HepG2 (cell line): Measurements from ENCODE around the gene RPS6KA2. TPM values are rescaled to one million over a fixed set of nuclear protein-coding genes. Genes with fewer than 3 reads are reported as not detected.

ENCODE experiments used
- BRCA1 ChIP-seq: sonication (generic); formaldehyde crosslinking; IDR thresholded peaks from 2 replicates; pipeline ENCODE4 v1.4.0; 2020; ENCODE audit warnings: missing genetic modification reagents
- DMAP1 ChIP-seq: IDR thresholded peaks from 2 replicates; pipeline ENCODE4 v1.6.1; 2016
- FOXC1 ChIP-seq: sonication (generic); formaldehyde crosslinking; IDR thresholded peaks from 2 replicates; pipeline ENCODE4 v1.8.0; 2022; ENCODE audit warnings: mild to moderate bottlenecking, missing genetic modification reagents, borderline replicate concordance
- HOXA9 ChIP-seq: sonication (generic); formaldehyde crosslinking; IDR thresholded peaks from 2 replicates; pipeline ENCODE4 v1.8.1; 2022; ENCODE audit warnings: missing genetic modification reagents, mild to moderate bottlenecking, moderate library complexity, borderline replicate concordance
- KAT7 ChIP-seq: IDR thresholded peaks from 2 replicates; pipeline ENCODE4 v1.6.1; 2018; ENCODE audit warnings: borderline replicate concordance, missing compliant biosample characterization
- KDM4B ChIP-seq: sonication (generic); formaldehyde crosslinking; IDR thresholded peaks from 2 replicates; pipeline ENCODE4 v1.4.0; 2020; ENCODE audit warnings: missing genetic modification reagents
- NFKB2 ChIP-seq: sonication (generic); formaldehyde crosslinking; IDR thresholded peaks from 2 replicates; pipeline ENCODE4 v1.4.0; 2020; ENCODE audit warnings: missing genetic modification reagents, borderline replicate concordance
- RBM39 ChIP-seq: fragments of 200-400 bp; formaldehyde crosslinking; IDR thresholded peaks from one replicate; pipeline ENCODE4 v1.6.1; 2018; ENCODE audit warnings: antibody characterized with exemption, mild to moderate bottlenecking, low read depth, low read length; ENCODE audit not compliant: poor library complexity, severe bottlenecking
- SSRP1 ChIP-seq: IDR thresholded peaks from 2 replicates; pipeline ENCODE4 v1.6.1; 2016; ENCODE audit warnings: control low read depth
- ZFP82 ChIP-seq: sonication (generic); formaldehyde crosslinking; IDR thresholded peaks from 2 replicates; pipeline ENCODE4 v1.5.1; 2020; ENCODE audit warnings: mild to moderate bottlenecking, missing genetic modification reagents, borderline replicate concordance
- ZNF20 ChIP-seq: sonication (generic); formaldehyde crosslinking; IDR thresholded peaks from 2 replicates; pipeline ENCODE4 v1.4.0; 2020; ENCODE audit warnings: mild to moderate bottlenecking, moderate library complexity, missing genetic modification reagents
- ZNF207 ChIP-seq: fragments of 450-650 bp; IDR thresholded peaks from 2 replicates; pipeline ENCODE4 v1.6.1; 2016; ENCODE audit warnings: antibody characterized with exemption, borderline replicate concordance
- ZNF256 ChIP-seq: sonication (generic); formaldehyde crosslinking; conservative IDR thresholded peaks from 2 replicates; pipeline ENCODE4 v1.4.0; 2020; ENCODE audit warnings: missing genetic modification reagents
- ZNF33A ChIP-seq: sonication (generic); formaldehyde crosslinking; IDR thresholded peaks from 2 replicates; pipeline ENCODE4 v1.5.1; 2020; ENCODE audit warnings: missing genetic modification reagents, mild to moderate bottlenecking, moderate library complexity, borderline replicate concordance
- ZNF44 ChIP-seq: sonication (generic); formaldehyde crosslinking; IDR thresholded peaks from 2 replicates; pipeline ENCODE4 v1.5.1; 2020; ENCODE audit warnings: mild to moderate bottlenecking, missing genetic modification reagents
- polyA plus RNA-seq, 8 experiments: library from polyadenylated mRNA; depleted of rRNA in 3 of 8; stranded (reverse) in 7 of 8; unstranded in 1 of 8; fragments of >200 nt; fragmentation: Illumina TruSeq in 4 of 8; extraction: Trizol in 4 of 8; gene quantifications; 2 replicates each; pipeline versions ENCODE4 v1.2.1 to v1.2.3, GENCODE V29; 2011 to 2016; ENCODE audit warnings: low read depth in 4 of 8, missing spikeins in 1 of 8, mixed read lengths in 1 of 8; ENCODE audit not compliant: insufficient read depth in 1 of 8
- total RNA-seq, 5 experiments: library from RNA; depleted of rRNA; stranded (reverse); fragments of >200 nt; fragmentation: Illumina TruSeq; extraction: Trizol; gene quantifications; 2 replicates each; pipeline ENCODE4 v1.2.3, GENCODE V29; 2016; ENCODE audit warnings: low read depth in 1 of 5
- TF ChIP-seq, protein P1 (sequence below): sonication (generic); formaldehyde crosslinking; IDR thresholded peaks from 2 replicates; pipeline ENCODE4 v1.4.0; 2020; ENCODE audit warnings: missing genetic modification reagents; ENCODE audit errors: not compliant biosample characterization
- TF ChIP-seq, protein P2 (sequence below), 2 experiments: IDR thresholded peaks; 2 replicates each; pipeline ENCODE4 v1.6.1; 2011 to 2012; ENCODE audit warnings: low read length in 2 of 2, borderline replicate concordance in 1 of 2, low read depth in 1 of 2, mild to moderate bottlenecking in 1 of 2, moderate library complexity in 1 of 2
- TF ChIP-seq, protein P3 (sequence below): sonication (generic); formaldehyde crosslinking; IDR thresholded peaks from 2 replicates; pipeline ENCODE4 v1.5.0; 2020; ENCODE audit warnings: mild to moderate bottlenecking, missing genetic modification reagents
- TF ChIP-seq, protein P4 (sequence below): IDR thresholded peaks from 2 replicates; pipeline ENCODE4 v1.6.1; 2016; ENCODE audit warnings: mild to moderate bottlenecking, missing biosample characterization, missing genetic modification reagents
- TF ChIP-seq, protein P5 (sequence below): sonication (generic); formaldehyde crosslinking; IDR thresholded peaks from 2 replicates; pipeline ENCODE4 v1.9.0; 2022; ENCODE audit warnings: low read depth, missing genetic modification reagents

RPS6KA2 gene
- total and polyA plus RNA-seq, 2 of the 13 experiments (the other 11 are each of a cell fraction or from before 2014, with no cell fraction given): 0.22 to 0.38 TPM

DNA sequence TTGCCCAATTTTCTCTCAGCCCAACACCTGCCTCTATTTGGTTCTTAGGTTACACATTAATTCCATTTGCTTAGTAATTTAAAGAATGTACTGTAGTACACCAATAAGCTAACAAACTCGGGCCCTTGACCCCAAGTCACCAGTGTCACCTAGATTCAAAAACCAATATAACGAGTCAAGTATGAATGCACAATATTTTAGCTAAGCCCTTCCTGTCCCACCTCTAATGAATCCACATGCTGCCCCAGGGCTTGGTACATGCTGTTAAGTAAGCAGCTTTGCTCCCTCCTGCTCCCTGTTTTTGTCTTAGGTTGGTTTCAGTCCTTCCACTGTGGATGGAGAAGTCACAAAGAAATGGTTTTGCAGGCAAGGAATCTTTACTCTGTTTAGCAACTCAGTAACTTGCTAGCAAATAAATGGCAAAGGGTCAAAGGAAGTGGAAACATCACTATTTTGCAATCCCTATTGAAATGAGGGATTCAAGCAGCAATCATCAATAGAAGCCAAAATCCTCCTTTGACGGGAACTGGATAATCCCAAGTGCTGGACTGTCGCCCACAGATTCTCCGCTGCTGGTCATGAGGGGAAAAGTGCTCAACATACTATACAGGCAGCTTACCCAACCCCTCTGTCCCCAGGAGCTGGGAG, 239.3 kb downstream of the RPS6KA2 start (continued):
- TF ChIP-seq KDM4B (CRISPR knock-in tag) (no peak), ZNF256 (CRISPR knock-in tag) (peak; percentile 75; the same call in 1 of the 2 replicates), SSRP1 (CRISPR knock-in tag) (no peak), ZNF44 (CRISPR knock-in tag) (peak; percentile 59; the same call in 1 of the 2 replicates), HOXA9 (no peak), ZFP82 (CRISPR knock-in tag) (no peak), NFKB2 (CRISPR knock-in tag) (0 out of 2 replicates have a peak, but pooled peaks have one; percentile 7), FOXC1 (CRISPR knock-in tag) (no peak), KAT7 (peak; percentile 46), DMAP1 (CRISPR knock-in tag) (peak; percentile 47; the same call in 1 of the 2 replicates), BRCA1 (CRISPR knock-in tag) (peak; percentile 63; the same call in 1 of the 2 replicates), RBM39 (no peak), ZNF207 (no peak), ZNF20 (no peak), ZNF33A (CRISPR knock-in tag) (peak; percentile 66; the same call in 1 of the 2 replicates)
- TF ChIP-seq, protein P1, sequence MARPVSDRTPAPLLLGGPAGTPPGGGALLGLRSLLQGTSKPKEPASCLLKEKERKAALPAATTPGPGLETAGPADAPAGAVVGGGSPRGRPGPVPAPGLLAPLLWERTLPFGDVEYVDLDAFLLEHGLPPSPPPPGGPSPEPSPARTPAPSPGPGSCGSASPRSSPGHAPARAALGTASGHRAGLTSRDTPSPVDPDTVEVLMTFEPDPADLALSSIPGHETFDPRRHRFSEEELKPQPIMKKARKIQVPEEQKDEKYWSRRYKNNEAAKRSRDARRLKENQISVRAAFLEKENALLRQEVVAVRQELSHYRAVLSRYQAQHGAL (CRISPR knock-in tag): no peak
- TF ChIP-seq, protein P2, sequence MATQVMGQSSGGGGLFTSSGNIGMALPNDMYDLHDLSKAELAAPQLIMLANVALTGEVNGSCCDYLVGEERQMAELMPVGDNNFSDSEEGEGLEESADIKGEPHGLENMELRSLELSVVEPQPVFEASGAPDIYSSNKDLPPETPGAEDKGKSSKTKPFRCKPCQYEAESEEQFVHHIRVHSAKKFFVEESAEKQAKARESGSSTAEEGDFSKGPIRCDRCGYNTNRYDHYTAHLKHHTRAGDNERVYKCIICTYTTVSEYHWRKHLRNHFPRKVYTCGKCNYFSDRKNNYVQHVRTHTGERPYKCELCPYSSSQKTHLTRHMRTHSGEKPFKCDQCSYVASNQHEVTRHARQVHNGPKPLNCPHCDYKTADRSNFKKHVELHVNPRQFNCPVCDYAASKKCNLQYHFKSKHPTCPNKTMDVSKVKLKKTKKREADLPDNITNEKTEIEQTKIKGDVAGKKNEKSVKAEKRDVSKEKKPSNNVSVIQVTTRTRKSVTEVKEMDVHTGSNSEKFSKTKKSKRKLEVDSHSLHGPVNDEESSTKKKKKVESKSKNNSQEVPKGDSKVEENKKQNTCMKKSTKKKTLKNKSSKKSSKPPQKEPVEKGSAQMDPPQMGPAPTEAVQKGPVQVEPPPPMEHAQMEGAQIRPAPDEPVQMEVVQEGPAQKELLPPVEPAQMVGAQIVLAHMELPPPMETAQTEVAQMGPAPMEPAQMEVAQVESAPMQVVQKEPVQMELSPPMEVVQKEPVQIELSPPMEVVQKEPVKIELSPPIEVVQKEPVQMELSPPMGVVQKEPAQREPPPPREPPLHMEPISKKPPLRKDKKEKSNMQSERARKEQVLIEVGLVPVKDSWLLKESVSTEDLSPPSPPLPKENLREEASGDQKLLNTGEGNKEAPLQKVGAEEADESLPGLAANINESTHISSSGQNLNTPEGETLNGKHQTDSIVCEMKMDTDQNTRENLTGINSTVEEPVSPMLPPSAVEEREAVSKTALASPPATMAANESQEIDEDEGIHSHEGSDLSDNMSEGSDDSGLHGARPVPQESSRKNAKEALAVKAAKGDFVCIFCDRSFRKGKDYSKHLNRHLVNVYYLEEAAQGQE (IDR thresholded peaks at IDR 0.05; ENCODE audit: borderline replicate concordance in 1 of 2, low read depth in 1 of 2, low read length in 2 of 2): peak in 1 of 2 experiments; percentile 60; a peak in 1 of 4 replicates
- TF ChIP-seq, protein P3, sequence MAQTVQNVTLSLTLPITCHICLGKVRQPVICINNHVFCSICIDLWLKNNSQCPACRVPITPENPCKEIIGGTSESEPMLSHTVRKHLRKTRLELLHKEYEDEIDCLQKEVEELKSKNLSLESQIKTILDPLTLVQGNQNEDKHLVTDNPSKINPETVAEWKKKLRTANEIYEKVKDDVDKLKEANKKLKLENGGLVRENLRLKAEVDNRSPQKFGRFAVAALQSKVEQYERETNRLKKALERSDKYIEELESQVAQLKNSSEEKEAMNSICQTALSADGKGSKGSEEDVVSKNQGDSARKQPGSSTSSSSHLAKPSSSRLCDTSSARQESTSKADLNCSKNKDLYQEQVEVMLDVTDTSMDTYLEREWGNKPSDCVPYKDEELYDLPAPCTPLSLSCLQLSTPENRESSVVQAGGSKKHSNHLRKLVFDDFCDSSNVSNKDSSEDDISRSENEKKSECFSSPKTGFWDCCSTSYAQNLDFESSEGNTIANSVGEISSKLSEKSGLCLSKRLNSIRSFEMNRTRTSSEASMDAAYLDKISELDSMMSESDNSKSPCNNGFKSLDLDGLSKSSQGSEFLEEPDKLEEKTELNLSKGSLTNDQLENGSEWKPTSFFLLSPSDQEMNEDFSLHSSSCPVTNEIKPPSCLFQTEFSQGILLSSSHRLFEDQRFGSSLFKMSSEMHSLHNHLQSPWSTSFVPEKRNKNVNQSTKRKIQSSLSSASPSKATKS (CRISPR knock-in tag): peak; percentile 96
- TF ChIP-seq, protein P4, sequence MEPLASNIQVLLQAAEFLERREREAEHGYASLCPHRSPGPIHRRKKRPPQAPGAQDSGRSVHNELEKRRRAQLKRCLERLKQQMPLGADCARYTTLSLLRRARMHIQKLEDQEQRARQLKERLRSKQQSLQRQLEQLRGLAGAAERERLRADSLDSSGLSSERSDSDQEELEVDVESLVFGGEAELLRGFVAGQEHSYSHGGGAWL (CRISPR knock-in tag): no peak; the same call in 1 of the 2 replicates
- TF ChIP-seq, protein P5, sequence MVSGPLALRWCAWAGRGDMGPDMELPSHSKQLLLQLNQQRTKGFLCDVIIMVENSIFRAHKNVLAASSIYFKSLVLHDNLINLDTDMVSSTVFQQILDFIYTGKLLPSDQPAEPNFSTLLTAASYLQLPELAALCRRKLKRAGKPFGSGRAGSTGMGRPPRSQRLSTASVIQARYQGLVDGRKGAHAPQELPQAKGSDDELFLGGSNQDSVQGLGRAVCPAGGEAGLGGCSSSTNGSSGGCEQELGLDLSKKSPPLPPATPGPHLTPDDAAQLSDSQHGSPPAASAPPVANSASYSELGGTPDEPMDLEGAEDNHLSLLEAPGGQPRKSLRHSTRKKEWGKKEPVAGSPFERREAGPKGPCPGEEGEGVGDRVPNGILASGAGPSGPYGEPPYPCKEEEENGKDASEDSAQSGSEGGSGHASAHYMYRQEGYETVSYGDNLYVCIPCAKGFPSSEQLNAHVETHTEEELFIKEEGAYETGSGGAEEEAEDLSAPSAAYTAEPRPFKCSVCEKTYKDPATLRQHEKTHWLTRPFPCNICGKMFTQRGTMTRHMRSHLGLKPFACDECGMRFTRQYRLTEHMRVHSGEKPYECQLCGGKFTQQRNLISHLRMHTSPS (CRISPR knock-in tag): peak; percentile 47; the same call in 1 of the 2 replicates
